Stomach (tissue), 9 donors: Measurements from ENCODE around the gene PIK3CA. TPM values are rescaled to one million over a fixed set of nuclear protein-coding genes. Genes with fewer than 3 reads are reported as not detected.
"Not testable (repeated sequence)": the region's sequence is repeated elsewhere in the genome, so short reads cannot be mapped to it uniquely, and the experiment has no call there.

Experiments used
- DNase-seq, 2 donors: peaks; one replicate each; pipeline versions ENCODE4 v3.0.0 to v3.0.0-alpha.2; 2013 to 2019
- H3K27ac ChIP-seq, 5 donors: fragments of 200-600 bp in 4 of 5; sonication (generic) in 4 of 5; one replicate each; pipeline ENCODE4 v1.5.1; 2013 to 2019; ENCODE audit warnings: mild to moderate bottlenecking in 1 of 5, moderate library complexity in 1 of 5
- H3K27me3 ChIP-seq, 3 donors: fragments of 200-600 bp; sonication (generic); one replicate each; pipeline ENCODE4 v1.5.1; 2017 to 2019; ENCODE audit warnings: mixed run types in 1 of 3
- H3K36me3 ChIP-seq, 4 donors: fragments of 200-600 bp; sonication (generic); 1 replicate in 3 of 4; 2 replicates in 1 of 4; pipeline ENCODE4 v1.5.1; 2016 to 2019
- H3K4me1 ChIP-seq, 4 donors: fragments of 200-600 bp; sonication (generic); one replicate each; pipeline ENCODE4 v1.5.1; 2016 to 2019
- H3K4me3 ChIP-seq, 4 donors: fragments of 200-600 bp; sonication (generic) in 3 of 4; one replicate each; pipeline ENCODE4 v1.5.1; 2016 to 2019; ENCODE audit warnings: mild to moderate bottlenecking in 1 of 4
- H3K9me3 ChIP-seq, 4 donors: fragments of 200-600 bp; sonication (generic); one replicate each; pipeline ENCODE4 v1.5.1; 2016 to 2019
- CTCF ChIP-seq, 7 experiments: fragments of 450-650 bp in 4 of 7; fragments of 200-600 bp in 3 of 7; sonication (generic) in 3 of 7; IDR thresholded peaks; one replicate each; pipeline ENCODE4 v1.5.1; 2016 to 2019; ENCODE audit warnings: antibody characterized with exemption in 7 of 7, control low read depth in 2 of 7, mild to moderate bottlenecking in 1 of 7
- EP300 ChIP-seq: sonication (generic); formaldehyde crosslinking; IDR thresholded peaks from one replicate; pipeline ENCODE4 v1.6.1; 2017; ENCODE audit warnings: antibody characterized with exemption
- POLR2A ChIP-seq, 4 donors: fragments of 450-650 bp; IDR thresholded peaks; one replicate each; pipeline ENCODE4 v1.6.1; 2016; ENCODE audit warnings: antibody characterized with exemption in 4 of 4, control low read depth in 2 of 4, mild to moderate bottlenecking in 1 of 4, moderate library complexity in 1 of 4
- POLR2AphosphoS5 ChIP-seq, 3 donors: sonication (generic); formaldehyde crosslinking; IDR thresholded peaks; one replicate each; pipeline ENCODE4 v1.6.1; 2016; ENCODE audit warnings: antibody characterized with exemption in 3 of 3
- WGBS, 5 donors: extraction: QIAGEN DNeasy Blood & Tissue Kit in 3 of 5; methylation state at CpG; one replicate each; pipeline versions ENCODE4 v1.1.5 to v1.1.7; 2013 to 2018; 5-methylcytosine and 5-hydroxymethylcytosine counted together
- intact Hi-C: fragments of 100-400 bp; cut with DNase I; formaldehyde crosslinking; loops from one replicate; pipeline ENCODE4 v1.15.1; 2023; ENCODE audit warnings: low total_unique reads
- polyA plus RNA-seq, 3 donors: library from polyadenylated mRNA; stranded (reverse); fragments of 200-250 nt; gene quantifications; one replicate each; pipeline ENCODE4 v1.2.3, GENCODE V29; 2013
- total RNA-seq, 5 donors: library from RNA; depleted of rRNA; stranded (reverse); fragments of >200 nt; gene quantifications; one replicate each; pipeline versions ENCODE4 v1.1.0 to v1.2.3, GENCODE V29; 2014 to 2016
- donor health status: healthy with polysubstance abuse.
- donor health status: Bipolar disorder and iron deficiency.
- donor health status: healthy.

Gene PIK3CA
- total and polyA plus RNA-seq, 8 donors, result 2.6 to 144 (median 8.2) TPM

- no peak for DNase-seq
- Histone ChIP-seq H3K27ac (no peak overlapping the region), H3K36me3 (no peaks in the 10 kb centered on the region), H3K27me3 (no peaks in the 10 kb centered on the region), H3K4me1 (peaks cover 0 to 11% (median 0%) of the 10 kb centered on the region in 4 donors), H3K4me3 (no peak overlapping the region), H3K9me3 (no peaks in the 10 kb centered on the region)
- WGBS, 5 donors, result 3 to 38% (median 18%) methylated on average over 1 of the region's 1 CpG
- intact Hi-C loops, result no loop called here
- TF ChIP-seq POLR2AphosphoS5 (IDR thresholded peaks at IDR 0.05) (no peak), EP300 (no peak), POLR2A (IDR thresholded peaks at IDR 0.05) (no peak), CTCF (IDR thresholded peaks at IDR 0.05) (no peak)
Observed at GRCh38 chr3:179105881-179106280, 42.3 kb upstream of the PIK3CA start.

- no peak overlapping the region for H3K27ac ChIP-seq
- no peak overlapping the region for H3K4me3 ChIP-seq
- intact Hi-C loops, result no loop called here
- DNase-seq, result no peak
- peaks cover 0 to 11% (median 0%) of the 10 kb centered on the region in 4 donors for H3K4me1 ChIP-seq
- H3K27me3 ChIP-seq, result no peaks in the 10 kb centered on the region
- H3K36me3 ChIP-seq, result no peaks in the 10 kb centered on the region
- TF ChIP-seq POLR2AphosphoS5 (IDR thresholded peaks at IDR 0.05) (no peak), CTCF (IDR thresholded peaks at IDR 0.05) (no peak), POLR2A (IDR thresholded peaks at IDR 0.05) (no peak), EP300 (no peak)
- H3K9me3 ChIP-seq, result no peaks in the 10 kb centered on the region
- 78 to 92% (median 91%) methylated on average over 3 of the region's 3 CpGs for WGBS, 5 donors
Observed at GRCh38 chr3:179107617-179108016, 40.5 kb upstream of the PIK3CA start.

- H3K27ac ChIP-seq, result no peak overlapping the region
- intact Hi-C loops, result no loop called here
- WGBS, 5 donors, result 66 to 87% (median 73%) methylated on average over 1 of the region's 1 CpG
- H3K27me3 ChIP-seq, result no peaks in the 10 kb centered on the region
- H3K9me3 ChIP-seq, result no peaks in the 10 kb centered on the region
- no peak for DNase-seq
- H3K4me3 ChIP-seq, result no peak overlapping the region
- H3K36me3 ChIP-seq, result no peaks in the 10 kb centered on the region
- TF ChIP-seq POLR2A (IDR thresholded peaks at IDR 0.05) (no peak), CTCF (IDR thresholded peaks at IDR 0.05) (no peak), POLR2AphosphoS5 (IDR thresholded peaks at IDR 0.05) (no peak), EP300 (no peak)
- H3K4me1 ChIP-seq, result peaks cover 0 to 11% (median 0%) of the 10 kb centered on the region in 4 donors
Observed at GRCh38 chr3:179108086-179108485, 40.1 kb upstream of the PIK3CA start.

GRCh38 chr3:179113903-179114302 lies 34.3 kb upstream of the PIK3CA start:
- Histone ChIP-seq H3K27me3 (no peaks in the 10 kb centered on the region), H3K9me3 (no peaks in the 10 kb centered on the region), H3K4me3 (no peak overlapping the region), H3K36me3 (no peaks in the 10 kb centered on the region), H3K4me1 (no peaks in the 10 kb centered on the region), H3K27ac (no peak overlapping the region)
- no peak for TF ChIP-seq CTCF (IDR thresholded peaks at IDR 0.05)
- TF ChIP-seq EP300, result no peak
- TF ChIP-seq POLR2A (IDR thresholded peaks at IDR 0.05), result no peak
- no peak for TF ChIP-seq POLR2AphosphoS5 (IDR thresholded peaks at IDR 0.05)
- WGBS, 5 donors, result 40 to 52% (median 43%) methylated on average over 2 of the region's 2 CpGs
- DNase-seq, result no peak
- intact Hi-C loops, result no loop called here

GRCh38 chr3:179115444-179115843 lies 32.7 kb upstream of the PIK3CA start:
- H3K4me3 ChIP-seq, H3K27ac ChIP-seq, H3K27me3 ChIP-seq, H3K4me1 ChIP-seq, H3K9me3 ChIP-seq, DNase-seq, H3K36me3 ChIP-seq, intact Hi-C loops: not testable (repeated sequence)
- 40 to 71% (median 54%) methylated on average over 1 of the region's 1 CpG for WGBS, 5 donors
